Endometrial microvascular endothelial cells (primary cell): Measurements from ENCODE around the gene SNRNP70. TPM values are rescaled to one million over a fixed set of nuclear protein-coding genes. Genes with fewer than 3 reads are reported as not detected.

Experiments
- in situ Hi-C: cut with HindIII; loops from 2 replicates; pipeline ENCODE4 v1.10.0; 2017; ENCODE audit warnings: low sequenced_read_pairs, low pct_unique_long_range_greater_than_20kb; ENCODE audit errors: inconsistent ontology term
- total RNA-seq: library from RNA; depleted of rRNA; stranded (reverse); fragments of >200 nt; gene quantifications from one replicate; pipeline ENCODE4 v1.2.3, GENCODE V29; 2015; ENCODE audit errors: inconsistent ontology term

The SNRNP70 gene
- total RNA-seq, 1 donor from 2014 or later, result 260 TPM

DNA sequence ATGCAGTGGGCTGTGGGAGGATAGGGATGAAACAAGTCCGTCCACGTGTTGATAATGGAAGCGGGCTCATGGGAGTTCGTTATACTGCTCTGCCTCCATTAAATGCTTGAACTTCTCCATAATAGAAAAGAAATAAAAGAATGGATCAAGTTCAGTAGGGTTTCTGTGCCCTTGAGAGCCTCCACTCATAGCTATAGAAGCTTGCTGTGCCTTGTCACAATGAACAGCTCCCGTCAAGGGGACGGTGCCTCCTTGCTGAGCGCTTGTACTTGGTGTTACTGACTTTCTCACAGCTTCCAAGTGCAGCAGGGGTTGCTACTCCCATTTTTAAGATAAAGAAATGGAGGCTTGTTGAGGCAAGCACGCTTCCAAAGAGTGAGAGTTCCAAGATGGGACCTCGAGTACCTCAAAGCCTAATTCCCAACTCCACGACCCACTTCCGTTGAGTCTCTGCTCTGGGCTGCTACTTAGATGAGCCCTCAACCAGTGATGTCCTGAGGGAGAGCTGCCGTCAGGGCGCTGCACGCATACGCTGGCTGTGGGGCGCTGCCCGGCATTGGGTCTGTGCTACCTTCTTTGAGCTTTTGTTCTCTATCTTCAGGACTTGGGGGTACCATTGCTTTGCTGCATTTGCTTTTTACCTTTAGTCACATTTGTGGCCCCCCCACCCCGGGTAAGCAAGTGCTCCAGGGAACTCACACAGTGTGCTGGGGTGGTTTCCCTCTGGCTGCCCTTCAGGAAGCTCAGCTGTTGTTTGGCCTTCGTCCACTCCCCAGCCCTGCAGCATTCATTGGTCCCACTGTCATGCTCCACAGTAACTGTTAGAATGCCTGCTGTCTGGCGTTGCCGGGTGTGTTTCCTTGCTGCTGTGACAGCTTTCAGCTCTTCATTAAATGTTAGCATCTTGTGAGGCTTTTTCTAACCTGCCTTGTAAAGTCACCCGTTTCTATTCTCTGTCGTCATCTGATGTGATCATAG lies 9.5 kb downstream of the SNRNP70 start:
- in situ Hi-C loops, result no loop called here

DNA sequence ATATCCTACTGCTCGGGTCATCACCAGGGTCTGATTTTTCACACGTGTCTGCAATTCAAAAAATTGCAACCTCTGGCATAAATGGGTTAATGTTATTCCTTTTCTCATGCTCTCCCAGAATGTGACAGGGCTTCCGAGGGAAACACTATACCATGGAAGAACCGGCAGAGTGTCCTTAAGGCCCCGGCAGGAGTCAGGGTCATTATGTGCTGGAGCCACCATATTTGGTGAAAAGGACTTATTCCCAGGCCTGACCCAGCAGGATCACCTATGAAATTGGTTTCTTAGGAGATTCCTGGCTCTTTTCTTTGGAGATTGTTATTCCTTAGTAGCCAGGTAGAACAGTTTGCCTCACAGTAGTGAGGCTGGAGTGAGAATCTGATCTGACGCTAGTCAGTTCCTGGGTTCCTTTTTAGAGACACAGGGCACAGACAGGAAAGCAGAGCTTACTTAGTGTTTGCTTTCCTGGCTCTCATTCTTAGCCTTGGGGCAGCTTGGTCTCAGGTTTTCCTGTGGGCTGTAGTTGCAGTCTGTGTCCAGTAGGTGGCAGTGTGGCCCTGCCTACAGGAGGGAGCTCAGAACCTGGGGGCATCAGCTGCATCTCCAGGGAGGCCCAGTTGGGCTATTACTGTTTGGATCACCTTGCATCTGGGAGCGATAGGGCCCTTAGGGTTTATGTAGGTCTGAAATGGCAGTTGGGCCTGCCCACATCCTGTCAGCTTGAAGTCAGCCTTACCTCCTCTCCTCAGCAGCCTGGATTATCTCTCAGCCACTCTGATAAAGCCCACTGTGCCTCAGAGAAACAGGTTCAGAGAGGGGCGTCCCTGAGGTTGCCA lies 12.4 kb downstream of the SNRNP70 start:
- in situ Hi-C loops, result no loop called here

DNA sequence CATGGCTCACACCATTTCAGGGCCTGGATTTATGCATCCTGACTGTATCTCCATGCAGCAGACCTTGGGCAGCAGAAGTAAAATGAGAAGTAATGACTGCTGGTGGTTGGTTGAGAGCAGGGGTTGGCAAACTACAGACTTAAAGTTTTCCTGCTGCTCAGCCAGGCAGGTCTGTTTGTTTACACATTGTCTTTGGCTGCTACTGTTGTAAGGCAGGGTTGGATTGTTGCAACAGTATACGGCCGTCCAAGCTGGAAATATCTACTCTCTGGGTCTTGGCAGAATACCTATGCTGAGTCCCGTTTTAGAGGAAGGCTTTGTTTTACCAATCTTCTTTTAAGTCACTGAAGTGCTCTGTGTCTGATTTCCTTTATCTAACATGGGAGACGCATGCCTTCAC lies 13.5 kb downstream of the SNRNP70 start:
- in situ Hi-C loops, result no loop called here

DNA sequence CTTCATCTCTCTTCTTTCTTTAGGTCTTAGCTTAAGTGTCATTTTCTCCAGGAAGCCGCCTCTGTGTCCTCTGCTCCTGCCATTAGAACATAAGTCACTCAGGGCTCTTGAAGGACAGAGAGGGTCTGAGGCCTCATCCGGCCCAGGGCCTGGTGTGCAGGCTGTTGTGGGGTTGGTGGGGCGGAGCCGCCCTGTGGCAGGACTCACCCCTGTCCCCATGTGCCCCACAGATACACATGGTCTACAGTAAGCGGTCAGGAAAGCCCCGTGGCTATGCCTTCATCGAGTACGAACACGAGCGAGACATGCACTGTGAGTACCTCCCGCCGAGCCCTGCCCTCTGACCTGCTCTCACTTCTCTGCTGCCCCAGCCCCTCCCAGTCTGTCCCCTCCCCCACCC lies 15.9 kb downstream of the SNRNP70 start:
- in situ Hi-C loops, result no loop called here

DNA sequence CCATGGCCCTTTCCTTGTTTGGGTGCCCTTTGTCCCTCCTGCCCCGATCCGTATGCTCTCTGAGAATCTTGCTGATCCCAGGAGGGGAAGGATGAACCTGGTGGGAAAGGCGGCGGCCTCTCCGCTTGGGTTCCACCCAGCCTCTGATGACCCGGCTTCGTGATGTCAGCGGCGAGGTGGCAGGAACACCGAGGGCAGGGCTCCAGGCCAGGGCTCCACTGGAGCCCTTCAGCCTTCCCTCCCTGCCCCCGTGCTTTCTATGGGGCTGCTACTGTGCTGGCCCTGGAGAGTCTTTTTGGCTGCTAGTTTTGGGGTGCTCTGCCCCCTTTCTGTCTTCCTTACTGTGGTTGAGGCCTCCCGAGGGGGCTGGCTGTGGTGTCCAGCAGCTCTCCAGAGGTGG lies 17.1 kb downstream of the SNRNP70 start:
- in situ Hi-C loops, result no loop called here

DNA sequence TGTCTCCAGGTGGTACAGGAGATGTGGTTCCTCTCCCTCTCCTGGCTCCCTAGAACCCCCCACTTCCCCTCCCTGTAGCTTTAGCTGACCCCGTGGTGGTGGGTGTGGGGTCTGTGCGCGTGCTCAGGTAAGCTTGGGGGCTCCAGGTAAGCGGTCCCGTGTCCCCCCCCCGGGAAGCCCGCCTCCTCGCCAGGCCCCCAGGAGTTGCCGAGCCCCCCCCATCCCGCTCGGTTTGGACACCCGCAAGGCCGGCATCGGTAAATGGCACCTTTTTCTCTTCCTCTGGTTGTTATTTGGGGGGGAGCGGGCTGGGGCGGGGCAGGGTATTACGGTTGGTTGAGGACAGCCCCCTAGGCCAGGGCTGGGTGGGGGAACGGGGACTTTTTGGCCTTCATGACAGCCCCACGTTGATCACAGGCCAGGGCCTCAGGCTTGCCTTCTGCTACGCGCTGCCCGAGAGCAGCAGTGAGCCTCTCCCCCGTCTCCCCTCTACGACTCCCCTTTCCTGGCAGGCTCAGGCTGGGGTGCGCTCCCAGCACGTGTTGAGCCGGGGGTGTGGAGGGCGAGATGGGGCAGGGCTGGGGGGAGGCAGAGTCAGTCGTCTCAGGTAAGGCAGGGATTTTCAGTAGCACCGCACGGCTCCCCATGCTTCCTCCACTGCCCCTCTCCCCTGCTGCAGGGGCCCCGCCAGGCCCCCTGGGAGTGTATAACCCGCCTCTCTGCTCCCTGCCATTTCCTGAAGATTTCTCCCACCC lies 18.3 kb downstream of the SNRNP70 start:
- in situ Hi-C loops, result no loop called here

DNA sequence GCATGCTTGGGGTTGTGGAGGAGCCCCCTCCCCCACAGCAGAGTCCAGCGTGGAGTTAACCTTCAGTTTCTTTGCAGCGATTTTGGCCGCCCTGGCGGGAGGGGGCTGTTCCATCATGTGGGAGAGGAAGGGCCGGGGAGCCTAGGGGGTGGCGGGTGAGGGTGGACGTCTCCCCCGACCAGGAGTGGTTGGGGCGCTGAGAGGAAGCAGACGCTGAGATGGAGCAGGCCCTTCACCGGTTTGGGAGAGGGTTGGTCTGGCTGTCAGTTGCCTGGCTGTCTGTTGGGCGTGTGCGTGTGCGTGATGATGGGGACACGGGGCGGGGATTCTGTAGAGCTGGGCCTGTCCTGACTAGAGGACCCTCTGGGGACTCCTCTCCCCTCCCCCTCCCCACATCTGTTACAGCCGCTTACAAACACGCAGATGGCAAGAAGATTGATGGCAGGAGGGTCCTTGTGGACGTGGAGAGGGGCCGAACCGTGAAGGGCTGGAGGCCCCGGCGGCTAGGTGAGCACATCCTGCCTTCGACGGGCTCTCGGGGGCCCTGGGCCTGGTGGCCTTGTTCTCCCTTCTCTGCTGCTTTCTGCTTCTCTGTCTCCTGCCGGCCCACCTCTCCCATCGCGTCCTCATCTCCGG lies 19.1 kb downstream of the SNRNP70 start:
- in situ Hi-C loops, result no loop called here

DNA sequence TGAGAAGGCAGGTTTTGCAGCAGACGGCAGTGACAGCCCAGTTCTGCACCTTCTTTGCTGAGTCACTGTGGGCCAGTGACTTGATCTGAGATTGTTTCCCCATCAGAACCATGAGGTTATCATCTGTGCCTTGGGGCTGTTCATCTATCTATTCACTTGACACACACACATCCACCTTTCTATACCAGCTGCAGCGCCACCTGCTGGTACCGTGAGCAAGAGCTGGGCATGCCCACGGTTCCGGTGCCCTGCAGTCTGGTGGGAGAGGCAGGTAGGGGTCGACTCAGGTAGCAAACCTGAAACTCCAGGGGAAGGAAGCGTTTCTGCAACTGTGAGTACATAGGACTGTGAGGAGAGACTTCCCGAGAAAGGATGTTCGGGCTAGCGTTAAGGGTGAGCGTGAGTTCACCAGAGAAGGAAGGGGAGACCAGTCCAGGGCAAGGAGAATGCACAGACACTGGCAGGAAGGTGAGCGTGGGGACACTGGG lies 21.4 kb downstream of the SNRNP70 start:
- in situ Hi-C loops, result no loop called here

DNA sequence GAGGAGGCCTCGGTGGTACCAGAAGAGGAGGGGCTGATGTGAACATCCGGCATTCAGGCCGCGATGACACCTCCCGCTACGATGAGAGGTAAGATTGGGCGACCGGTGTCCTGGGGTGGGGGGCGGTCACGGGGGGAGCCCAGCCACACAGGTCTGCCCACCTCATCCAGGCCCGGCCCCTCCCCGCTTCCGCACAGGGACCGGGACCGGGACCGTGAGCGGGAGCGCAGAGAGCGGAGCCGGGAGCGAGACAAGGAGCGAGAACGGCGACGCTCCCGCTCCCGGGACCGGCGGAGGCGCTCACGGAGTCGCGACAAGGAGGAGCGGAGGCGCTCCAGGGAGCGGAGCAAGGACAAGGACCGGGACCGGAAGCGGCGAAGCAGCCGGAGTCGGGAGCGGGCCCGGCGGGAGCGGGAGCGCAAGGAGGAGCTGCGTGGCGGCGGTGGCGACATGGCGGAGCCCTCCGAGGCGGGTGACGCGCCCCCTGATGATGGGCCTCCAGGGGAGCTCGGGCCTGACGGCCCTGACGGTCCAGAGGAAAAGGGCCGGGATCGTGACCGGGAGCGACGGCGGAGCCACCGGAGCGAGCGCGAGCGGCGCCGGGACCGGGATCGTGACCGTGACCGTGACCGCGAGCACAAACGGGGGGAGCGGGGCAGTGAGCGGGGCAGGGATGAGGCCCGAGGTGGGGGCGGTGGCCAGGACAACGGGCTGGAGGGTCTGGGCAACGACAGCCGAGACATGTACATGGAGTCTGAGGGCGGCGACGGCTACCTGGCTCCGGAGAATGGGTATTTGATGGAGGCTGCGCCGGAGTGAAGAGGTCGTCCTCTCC lies 22.6 kb downstream of the SNRNP70 start:
- in situ Hi-C loops, result no loop called here

DNA sequence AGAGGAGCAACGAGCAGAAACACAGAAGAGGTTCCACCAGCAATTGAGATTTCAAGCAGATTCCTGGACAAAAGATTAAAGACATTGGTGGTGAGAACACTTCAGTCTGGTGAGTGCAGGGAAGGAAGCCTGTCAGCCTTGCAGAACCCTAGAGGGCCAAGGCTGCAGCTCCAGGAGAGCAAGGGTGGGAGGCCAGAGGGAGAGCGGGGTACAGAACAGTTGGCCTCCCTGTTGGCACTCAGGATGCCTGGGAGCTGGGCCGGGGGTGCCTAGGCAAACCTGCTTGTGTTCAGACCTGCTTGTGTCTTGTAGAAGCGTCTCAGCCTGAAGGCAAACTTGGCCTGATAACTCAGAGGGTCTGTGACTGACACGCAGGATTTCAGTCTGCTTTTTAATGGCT lies 23.8 kb downstream of the SNRNP70 start:
- in situ Hi-C loops, result no loop called here

DNA sequence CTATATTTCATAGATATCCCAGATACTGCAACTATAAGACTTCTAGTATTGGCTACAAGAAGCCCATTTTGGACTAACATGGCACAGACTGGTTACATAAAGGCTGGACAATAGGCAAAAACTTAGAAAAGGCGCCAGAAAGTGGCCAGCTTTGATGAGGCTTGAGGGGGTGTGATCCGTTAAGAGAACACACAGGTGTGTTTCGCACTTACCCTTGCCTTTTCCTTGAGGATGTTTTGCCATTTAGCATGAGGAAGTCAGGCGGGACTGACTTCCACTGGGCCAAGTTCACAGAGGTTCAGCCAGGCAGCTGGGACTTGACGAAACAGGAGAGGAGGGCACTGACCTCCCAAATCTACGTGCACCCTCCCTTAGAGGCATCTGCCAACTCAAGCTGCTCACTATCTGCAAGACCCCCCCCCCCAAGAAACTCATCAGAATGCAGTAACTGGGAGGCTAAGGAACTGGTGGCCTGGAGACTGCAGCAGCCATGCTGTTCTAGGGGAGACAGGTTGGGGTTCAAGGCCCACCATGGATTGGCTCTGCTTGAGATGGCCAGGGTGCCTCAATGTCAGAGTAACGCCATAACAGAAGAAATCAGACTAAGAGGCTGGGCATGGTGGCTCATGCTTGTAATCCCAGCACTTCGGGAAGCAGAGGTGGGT lies 24.4 kb downstream of the SNRNP70 start:
- in situ Hi-C loops, result no loop called here

DNA sequence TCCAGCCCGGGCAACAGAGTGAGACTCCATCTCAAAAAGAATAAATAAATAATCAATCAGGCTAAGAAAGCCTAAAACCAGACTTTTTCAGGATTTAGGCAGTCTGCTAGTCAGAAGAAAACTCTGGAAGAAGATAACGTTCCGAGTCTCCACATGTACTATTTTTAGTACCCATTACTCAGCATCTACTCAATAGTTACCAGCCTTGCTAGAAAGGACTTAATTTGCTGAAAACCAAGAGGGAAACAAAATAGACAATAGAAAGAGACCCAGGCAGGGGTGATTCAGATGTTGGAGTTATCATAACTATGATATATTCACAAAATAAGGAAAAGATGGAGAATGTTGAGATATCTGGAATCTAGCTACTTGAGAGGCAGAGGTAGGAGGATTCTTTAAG lies 25.3 kb downstream of the SNRNP70 start:
- in situ Hi-C loops, result no loop called here

DNA sequence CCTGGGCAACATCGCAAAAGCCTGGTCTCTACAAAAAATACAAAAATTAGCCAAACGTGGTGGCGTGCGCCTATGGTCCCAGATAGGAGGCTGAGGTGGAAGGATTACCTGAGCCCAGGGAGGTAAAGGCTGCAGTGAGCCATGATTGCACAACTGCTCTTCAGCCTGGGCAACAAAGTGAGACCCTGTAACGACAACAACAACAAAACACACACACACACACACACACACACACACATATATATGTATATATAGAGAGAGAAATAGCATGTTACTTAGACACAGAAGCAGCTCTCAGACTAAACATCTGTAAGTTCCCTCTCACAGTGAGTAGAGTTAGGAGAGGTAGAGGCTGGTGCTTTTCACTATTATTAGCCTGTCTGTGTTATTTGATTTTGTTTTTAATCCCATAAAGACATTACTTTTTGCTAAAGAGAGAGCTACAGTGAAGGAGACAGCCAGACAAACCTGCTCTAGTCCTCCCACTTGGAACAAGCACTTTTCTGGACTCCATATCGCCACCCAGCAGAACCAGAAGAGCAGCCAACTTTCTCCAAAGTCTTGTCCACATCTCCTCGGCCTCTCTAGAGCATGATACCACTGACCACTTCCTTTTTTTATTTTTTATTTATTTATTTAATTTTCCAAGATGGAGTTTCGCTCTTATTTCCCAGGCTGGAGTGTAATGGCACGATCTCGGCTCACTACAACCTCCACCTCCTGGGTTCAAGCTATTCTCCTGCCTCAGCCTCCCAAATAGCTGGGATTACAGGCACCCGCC lies 26.2 kb downstream of the SNRNP70 start:
- in situ Hi-C loops, result no loop called here

DNA sequence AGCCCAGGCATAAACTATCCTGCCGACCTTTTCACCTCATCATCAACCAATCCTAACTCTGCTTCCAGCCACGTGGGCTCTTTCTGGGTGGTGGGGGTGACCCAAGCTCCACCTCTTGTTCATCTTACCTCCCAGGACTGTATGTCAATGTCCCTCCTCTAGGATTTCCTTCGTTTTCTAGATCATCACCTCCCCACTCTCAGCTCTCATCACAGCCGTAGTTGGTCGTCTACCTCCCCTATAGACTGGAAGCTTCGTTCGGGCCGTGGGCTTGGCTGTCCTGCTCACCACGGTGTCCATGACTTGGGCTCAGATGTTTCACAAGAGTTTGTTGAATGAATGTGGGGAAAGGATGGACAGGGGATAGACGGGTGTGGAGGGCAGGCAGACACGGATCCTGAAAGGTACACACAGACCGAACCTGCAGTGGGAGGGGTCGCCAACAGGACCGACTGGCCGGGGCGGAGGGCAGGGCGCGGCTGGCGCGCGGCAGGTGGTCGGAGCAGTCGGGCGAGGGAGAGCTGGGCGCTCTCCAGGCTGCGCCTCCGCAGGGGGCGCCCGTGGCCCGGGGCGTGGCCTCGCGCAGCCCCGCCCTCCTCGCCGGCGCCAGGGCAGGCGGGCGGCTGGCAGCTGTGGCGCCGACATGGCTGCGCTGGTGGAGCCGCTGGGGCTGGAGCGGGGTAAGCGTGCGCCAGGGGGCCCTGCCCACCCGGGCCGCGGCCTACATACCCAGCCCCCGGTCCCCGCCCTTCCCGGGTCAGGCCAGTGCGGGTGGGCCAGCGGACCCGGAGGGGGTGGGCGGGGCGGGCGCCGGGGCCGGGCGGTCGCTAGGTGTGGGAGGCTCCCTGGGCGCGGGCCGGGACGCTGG lies 28.7 kb downstream of the SNRNP70 start, which contains the start of gene LIN7B:
LIN7B (plus strand) TSS at position 609 of the 868 bp plus-strand sequence; CDS start at position 644, 35 bp downstream.
- in situ Hi-C loops, result no loop called here

DNA sequence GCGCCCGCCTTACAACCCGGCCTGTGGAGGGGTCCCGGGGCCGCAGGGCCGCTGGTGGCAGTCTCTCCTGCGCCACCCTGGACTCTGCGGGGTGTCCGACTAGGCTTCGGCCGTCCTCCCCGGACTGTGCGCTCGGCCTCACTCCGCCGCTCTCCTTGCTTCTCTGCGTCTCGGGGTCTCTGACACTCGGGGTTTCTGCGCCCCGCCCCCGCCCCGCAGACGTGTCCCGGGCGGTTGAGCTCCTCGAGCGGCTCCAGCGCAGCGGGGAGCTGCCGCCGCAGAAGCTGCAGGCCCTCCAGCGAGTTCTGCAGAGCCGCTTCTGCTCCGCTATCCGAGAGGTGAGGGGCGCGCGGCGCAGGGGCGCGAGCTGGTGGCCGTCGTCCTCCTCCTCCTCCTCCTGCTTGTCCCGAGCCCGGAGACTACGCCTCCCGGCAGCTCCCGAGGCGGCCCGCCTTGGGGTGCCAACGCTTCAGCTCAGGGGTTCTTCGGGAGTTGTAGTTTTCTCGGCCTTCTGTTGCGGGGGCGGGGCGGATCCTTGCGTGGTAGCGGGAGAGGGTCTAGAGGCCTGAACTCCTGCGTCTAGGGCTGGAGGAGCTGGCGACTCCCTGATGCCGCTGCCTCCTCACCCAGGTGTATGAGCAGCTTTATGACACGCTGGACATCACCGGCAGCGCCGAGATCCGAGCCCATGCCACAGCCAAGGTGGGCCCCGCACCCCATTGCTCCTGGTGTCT lies 29.5 kb downstream of the SNRNP70 start:
- in situ Hi-C loops, result no loop called here
